Stimulated activated CD8-positive, alpha-beta memory T cell treated with anti-CD3 and anti-CD28 coated beads, Interleukin-15, amount 100 ng/mL, for 24 hours (primary cell): ENCODE data around the gene ADGRD1.

Experiments
- DNase-seq: peaks from one replicate; pipeline ENCODE4 v3.0.0-alpha.2; 2020; ENCODE audit warnings: low read depth

Gene ADGRD1

DNA sequence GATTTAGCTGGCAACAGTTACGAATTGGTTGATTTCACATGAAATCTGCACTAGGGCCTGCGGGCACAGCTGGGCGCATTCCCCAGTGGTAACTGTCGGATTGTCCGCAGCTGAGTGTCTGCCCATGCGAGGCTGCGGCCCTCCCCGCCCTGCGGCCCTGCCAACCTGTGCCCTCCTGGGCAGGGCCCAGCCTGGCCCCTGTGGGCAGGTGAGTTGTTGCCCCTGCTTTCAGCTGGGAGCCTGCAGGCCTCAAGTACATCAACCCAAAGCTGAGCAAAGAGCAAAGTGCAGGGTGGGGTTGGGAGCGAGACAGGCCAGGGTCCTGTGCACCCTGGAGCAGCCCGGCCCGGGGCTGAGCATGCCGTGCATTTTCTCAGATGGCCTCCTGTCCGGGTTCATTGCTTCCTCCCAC lies 89.1 kb downstream of the ADGRD1 start:
- no peak for DNase-seq

DNA sequence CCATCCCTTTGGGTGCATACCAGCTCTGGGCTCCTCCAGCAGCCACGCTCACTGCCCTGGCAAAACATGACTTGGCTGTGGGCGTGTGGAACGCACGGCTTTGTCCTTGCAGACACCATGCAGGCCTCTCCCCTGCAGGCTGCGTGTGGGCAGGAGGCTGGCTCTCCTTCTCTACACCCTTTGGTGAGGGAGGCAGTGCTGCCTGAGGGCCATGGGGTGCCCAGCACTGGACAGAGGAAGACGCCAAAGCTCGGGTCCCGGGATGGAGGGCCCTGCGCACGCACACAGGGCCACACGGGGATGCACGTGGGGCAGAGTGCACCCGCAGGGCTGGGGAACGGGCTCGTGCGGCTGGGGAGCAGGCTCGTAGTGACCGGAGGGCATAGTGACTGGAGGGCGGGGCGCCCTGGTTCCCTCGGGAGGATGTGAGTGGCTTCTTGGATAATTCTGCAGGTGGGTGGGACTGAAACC lies 89.7 kb downstream of the ADGRD1 start:
- no peak for DNase-seq

DNA sequence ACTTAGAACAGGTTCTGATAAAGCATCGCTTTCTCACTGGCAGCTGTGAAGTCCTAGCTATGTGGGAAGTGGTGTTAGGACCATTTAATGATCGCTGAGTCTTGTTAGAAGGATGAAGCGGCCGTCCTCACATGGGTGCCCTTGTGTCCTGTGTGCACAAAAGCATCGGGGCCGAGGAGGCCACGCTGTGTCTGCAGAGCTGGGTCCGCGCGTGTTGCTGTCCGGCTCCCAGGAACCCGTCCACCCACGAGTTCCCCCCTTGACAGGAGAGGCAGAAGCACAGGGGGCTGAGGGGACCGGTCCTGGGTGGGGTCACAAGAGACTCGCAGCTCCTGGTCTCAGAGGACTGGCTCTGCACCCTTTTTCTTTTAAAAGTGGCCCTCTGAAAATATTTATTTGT lies 90.4 kb downstream of the ADGRD1 start:
- DNase-seq = no peak

DNA sequence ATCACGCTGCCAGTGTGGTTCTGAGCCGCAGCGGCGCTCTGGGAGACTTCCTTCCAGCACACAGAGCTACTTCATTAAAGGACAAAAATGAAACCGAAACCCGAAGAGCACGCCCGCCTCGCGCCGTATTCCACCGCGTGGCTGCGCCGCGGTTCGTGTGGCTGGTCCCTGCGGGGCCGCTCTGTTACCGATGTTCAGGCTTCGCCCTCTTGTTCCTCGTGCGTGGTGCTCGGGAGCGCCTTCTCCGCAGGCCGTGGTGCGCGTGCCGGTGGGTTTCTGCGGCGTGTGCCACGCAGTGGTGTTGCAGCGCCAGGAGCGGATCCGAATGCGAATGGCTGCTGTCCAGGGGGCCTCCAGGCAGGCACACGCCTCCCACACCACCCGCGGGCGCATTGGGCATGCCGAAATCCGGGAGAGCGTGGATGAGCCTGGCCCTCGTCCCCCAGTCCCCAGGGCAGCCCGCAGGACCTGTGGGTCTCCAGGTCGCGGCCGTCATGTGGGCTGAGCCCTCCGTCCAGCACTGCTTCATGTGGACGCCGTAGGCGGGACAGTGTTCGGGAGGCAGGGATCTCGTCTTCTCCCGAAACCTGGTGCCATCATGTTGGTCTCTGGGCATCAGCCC lies 91.2 kb downstream of the ADGRD1 start:
- no peak for DNase-seq

DNA sequence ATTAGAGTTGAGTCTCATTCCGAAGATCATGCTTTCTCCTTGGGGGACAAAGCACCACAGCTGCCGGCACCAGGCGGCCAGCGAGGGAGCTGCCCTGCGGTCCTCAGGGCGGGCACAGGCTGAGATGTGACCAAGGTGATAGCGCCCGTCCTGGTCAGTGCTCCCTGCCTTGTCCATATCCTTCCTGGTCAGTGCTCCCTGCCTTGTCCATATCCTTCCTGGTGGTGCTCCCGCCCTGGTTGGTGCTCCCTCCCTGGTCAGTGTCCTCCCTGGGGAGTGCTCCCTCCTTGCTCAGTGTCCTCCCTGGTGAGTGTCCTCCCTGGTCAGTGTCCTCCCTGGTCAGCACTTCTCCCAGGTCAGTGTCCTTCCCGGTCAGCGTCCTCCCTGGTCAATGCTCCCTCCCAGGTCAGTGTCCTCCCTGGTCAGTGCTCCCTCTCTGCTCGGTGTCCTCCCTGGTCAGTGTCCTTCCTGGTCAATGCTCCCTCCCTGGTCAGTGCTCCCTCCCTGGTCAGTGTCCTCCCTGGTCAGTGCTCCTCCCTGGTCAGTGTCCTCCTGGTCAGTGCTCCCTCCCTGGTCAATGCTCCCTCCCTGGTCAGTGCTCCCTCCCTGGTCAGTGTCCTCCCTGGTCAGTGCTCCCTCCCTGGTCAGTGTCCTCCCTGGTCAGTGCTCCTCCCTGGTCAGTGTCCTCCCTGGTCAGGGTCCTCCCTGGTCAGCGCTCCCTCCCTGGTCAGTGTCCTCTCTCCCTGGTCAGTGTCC lies 92.2 kb downstream of the ADGRD1 start:
- no peak for DNase-seq

DNA sequence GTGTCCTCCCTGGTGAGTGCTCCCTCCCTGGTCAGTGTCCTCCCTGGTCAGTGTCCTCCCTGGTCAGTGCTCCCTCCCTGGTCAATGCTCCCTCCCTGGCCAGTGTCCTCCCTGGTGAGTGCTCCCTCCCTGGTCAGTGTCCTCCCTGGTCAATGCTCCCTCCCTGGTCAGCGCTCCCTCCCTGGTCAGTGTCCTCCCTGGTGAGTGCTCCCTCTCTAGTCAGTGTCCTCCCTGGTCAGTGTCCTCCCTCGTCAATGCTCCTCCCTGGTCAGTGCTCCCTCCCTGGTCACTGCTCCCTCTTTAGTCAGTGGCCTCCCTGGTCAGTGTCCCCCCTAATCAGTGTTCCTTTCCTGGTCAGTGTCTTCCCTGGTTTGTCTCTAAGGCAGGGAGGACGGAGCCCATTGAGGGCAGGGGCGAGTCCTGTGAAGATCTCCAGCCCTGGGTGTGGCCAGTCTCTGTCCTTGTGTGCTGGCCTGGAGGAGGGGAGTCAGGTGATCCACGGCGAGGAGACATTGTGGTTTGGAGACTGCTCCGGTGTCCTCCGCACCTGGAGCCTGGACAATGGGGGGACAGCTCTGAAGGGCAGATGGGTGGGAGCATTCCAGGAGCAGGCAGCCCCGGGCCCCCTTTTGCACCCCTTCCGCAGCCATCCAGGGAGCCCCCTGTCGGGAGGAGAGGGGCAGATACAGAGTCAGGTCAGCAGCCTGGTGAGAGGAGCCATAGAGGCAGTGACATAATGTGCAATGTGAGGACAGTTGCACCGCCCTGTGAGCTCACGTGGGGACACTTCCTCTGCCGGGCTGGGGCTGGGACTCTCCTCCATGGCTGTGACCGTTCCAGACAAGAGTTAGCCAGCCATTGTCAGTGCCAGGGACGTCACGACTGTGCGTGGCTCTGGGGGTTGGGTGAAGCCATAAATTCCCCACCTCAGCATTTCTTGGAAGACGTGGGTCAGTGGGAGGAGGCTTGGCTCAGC lies 93.4 kb downstream of the ADGRD1 start:
- no peak for DNase-seq

DNA sequence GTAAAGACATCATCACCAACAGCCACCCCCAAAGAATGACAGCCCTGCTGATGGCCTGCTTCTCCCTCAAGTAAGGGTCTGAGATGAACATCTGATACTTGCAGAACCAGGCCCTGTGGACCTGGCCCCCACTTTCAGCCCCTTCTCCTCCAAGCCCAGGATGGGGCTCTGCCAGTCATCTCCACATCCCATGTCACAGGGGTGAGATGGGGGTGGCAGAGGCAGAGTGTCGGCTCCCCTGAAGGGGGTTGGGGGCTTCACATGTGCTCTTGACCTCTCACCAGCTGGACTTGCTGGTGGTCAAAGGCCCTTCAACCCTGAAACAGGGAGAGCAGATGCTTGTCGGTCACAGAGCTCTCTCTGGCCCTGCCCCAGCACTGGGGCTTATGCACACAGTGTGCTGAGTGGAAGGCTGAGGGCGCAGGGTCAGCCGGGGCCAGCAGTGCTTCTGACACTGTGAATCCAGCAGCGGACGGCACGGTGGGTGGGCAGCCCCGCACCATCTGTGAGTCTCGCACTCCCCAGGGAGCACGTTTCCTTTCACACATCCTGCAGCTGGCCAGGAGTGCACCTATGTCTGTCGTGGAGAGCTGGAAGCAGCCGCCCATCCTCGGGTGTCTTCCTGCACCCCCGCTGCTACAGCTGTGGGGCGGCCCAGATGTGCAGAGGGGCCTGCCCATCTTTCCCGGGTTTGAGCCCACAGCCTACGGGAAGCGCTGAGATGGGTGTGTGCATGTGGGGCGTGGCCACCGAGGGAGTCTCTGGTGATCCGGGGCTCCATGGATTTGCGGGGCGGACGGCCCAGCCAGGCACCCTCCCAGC lies 94.3 kb downstream of the ADGRD1 start:
- DNase-seq = no peak

DNA sequence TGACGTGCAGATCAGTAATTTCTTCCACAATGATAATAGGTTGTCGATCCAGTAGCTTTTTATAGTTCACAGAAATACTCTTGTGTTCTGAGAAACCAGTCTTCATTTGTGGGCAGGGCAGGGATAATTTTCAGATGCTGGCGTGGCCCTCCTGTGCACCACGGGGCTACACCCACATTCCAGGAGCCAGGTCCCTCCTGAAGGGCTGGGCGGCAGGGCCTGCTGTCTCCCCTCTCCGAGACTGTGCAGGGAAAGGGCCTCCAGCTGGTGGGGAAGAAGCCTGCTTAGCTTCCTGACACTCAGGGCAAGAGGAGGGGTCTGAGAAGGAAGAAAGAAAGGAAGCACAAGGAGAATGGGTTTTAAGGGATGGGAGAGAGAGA lies 94.9 kb downstream of the ADGRD1 start:
- no peak for DNase-seq

DNA sequence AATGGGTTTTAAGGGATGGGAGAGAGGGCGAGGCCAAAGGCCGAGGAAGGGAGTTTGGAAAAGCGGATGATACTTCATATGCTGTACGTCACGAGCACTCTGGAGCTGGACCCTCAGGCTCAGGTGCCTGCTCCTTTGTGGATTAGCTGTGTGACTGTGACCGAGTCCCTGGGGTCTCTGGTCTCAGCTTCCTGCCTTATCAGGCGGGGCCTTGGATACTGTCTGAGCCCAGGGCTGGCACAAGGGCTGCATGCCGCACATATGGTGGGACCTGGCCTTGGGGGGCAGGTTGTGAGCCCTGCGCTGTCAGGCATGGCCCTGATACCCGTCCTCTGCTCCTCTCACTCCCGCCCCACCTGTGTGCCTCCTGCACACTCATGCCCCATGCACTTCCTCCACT lies 95.3 kb downstream of the ADGRD1 start:
- no peak for DNase-seq

DNA sequence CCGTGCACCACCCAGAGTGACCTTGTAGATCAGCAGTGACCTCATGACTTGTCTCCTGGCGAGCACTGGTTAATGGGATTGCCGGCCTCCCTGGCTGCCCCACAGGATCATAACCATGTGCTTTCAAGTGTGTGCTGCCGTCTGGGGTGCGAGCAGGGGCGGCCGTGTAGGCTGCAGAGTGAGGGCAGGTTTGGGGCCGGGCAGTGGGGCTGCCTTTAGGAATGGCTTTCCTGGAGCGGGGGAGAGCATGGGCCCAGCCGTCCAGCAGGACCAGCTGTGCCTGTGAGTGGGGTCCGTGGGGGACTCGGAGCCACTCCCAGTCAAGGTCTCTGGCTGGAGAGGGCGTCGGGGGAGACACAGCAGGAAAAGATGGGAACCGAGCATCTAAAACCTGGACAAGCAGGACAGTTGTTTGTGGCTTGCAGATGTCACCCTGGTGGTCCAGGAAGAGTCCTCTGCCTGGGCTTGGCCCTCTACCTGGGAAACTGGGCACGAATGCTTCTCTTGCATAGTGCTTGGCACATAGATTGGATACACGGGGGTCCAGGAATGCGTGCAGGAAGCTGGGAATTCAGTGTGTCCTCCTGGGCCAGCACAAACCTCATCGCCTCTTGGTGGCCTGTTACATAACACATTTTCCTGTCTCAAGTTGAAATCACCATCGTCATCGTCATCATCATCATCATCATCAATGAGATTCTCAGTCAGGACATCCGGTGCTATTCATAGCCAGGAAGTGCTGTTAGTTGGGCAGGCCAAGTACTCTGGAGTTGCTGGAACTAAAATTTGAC lies 96.0 kb downstream of the ADGRD1 start:
- DNase-seq = no peak

DNA sequence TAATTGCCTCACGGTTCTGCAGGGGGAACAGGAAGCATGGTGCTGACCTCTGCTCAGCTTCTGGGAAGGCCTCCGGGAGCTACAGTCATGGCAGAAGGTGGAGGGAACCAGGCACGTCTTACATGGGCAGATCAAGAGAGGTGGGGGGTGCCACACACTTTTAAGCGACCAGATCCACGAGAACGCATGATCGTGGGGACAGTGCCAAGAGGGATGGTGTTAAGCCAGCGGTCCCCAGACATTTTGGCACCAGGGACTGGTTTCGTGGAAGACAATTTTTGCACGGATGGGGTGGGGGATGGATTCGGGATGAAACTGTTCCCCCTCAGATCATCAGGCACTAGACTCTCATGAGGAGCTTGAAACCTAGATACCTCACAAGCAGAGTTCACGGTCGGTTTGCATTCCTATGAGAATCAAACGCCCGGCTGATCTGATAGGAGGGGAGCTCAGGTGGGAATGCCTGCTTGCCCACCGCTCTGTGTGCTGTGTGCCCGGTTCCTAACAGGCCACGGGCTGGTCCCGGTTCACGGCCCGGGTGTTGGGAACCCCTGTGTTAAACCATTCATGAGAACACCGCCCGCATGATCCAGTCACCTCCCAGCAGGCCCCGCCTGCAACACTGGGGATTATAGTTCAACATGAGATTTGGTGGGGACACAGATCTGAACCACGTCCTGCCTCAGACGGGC lies 96.9 kb downstream of the ADGRD1 start:
- DNase-seq = no peak

DNA sequence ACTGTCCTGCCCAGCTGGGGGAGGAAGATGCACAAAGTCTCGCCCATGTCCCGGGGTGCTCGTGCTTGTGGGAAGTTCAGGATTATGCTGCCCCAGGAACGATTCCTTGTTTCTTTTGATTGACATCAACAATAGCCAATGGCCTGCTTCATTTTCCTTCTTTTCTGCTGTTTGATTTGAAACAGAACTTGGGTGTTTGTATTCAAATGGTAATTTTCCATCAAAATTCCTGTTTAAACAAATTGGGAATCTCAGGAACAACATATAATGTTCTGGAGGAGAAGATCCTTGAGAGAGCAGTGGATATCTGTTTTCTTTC lies 97.4 kb downstream of the ADGRD1 start:
- DNase-seq = no peak

DNA sequence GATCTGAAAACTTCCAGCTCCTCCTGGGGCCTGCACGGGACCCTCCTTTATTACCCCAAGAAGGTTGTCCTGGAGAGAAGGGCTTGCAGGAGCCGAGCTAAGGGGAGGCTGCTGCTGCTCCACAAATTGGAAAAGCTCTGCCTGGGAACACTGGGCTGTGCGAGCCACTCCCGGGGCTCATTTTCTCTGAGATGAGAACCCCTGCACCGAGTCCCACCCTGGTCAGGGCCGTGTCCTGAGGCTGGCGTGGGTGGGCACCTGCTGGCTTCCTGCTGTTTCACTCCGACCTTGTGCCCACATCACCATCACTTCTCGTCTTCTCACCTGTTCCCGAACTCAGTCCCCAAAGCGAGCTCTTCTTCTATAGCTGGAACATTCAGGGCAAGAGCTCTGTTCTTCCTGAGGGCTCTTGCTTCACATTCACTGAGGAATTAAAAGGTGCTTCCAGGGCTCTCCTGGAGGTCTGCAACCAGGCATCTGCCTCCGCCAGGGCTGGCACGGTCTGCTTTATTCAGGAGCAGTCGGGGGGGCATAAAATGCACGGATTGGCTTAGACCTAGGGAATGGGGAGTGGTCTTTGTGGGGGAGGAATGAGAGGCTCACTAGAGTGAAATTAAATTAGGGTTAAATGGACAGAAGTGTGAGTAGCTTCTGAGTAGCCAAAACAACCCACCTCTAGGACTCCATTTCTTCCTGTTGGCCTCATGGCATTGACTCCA lies 98.5 kb downstream of the ADGRD1 start:
- no peak for DNase-seq

DNA sequence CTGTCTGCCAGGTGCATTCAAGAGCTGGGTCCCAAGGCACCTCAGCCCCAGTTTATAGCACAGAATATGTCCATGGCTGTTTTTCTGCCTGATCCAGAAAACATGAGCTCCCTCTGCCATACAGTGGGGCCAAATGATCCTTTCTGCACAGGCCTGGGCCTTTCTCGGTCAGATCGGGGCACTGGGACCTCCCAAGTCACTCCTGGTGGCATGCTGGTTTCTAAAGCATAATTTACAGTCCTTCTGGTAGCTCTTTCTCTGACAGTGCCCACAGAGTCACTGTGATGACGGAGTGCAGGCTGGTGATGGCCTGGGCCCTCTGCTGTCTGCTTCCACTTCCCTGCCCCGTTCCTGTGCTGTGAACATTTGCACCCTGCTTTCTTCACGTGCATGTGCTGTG lies 99.2 kb downstream of the ADGRD1 start:
- no peak for DNase-seq

DNA sequence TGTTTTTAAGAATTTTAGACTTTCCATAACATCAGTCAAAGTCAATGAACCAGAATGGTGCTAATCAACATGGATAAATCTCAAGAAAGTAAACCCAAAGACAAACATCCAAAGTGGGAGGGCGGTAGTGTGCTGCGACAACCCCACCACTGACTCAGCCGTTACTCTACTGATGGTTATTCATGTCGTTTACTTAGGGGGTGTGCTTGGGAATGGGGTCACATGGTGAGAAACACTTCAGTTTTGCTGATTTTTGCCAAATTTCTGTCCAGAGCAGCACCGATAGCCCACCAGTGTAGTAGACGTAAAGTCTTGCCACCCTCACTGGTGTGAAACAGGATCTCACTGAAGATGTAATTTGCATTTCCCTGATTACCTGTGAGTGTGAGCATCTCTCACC lies 99.9 kb downstream of the ADGRD1 start:
- DNase-seq = no peak

DNA sequence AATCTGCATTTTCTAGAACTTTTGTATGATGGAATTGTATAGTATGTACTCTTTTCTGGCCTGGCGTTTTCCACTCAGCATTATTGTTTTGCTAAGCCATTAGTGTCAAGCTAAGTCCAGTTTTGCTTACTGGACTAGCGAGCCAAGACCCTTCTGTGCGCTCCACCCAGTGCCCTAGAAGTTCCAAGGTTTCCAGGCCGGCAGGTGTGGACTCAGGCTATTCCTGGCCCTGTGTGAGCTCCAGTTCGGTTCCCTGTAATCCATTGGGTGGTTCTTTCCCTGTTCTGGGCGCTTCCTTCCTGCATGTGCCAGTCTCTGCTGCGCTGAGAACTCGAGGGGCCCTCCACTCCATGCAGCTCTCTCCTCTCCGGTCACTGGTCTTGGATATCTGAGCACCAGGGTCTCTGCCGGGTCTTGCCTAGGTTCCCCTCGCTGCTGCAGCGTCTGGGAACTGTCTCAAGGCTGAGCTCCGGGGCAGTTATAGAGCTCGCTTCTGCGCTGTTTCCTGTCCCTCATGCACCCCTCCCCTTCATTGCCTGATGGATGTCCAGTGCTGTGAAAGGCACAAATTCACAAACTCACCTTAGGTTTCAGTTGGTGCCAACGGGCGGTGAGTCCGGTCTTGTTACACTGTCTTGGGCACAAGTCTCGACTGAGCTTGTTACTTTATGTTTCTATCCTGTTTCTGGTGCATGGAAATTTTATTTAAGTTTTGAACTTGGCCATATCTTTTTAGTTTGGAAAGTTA lies 100.8 kb downstream of the ADGRD1 start:
- DNase-seq = no peak

DNA sequence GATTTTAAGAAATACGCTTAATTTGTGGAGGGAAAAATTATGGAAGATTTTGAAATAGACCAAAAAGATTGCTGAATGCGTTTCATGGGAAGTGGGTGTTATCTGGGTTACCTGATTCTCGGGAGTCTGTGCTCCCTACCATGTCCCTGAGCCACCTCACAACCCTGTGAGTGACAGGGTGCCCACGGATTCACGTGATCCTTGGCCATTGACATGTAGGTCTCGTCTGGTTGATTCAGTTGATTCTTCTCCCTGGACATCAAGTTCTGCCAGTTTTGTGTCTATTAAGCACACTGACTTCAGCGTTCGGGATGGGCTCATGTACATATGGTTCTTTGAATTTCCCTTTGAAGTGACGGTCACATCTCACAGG lies 101.4 kb downstream of the ADGRD1 start:
- DNase-seq = no peak

DNA sequence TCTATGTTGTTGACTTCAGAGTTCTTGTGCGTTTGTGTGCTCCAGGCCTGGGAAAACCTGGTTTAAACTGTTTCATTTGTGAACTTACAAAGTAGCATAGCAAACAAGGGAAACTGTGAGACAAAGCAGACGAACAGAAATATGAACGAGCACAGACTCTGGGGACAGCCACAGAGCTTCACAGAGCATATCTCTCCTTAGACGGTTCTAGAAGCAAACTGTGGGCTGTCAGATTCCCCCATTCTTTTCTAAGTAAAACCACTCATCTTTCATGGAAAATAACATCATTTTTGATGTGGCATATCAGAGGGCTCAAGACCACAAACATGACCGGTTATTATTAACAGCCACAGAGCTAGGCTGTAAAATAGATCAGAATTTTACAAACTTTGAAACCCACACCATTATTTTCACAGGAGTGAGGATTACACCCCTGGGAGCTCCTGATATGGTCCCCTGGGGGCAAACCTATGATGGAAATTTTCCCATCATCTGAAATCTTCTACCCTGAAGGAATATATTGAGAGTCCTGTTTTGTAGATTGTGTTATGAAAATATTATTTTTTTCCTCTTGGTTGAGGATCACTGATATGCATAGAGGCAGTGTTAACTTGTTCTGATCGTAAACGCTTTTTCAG lies 102.0 kb downstream of the ADGRD1 start:
- no peak for DNase-seq

DNA sequence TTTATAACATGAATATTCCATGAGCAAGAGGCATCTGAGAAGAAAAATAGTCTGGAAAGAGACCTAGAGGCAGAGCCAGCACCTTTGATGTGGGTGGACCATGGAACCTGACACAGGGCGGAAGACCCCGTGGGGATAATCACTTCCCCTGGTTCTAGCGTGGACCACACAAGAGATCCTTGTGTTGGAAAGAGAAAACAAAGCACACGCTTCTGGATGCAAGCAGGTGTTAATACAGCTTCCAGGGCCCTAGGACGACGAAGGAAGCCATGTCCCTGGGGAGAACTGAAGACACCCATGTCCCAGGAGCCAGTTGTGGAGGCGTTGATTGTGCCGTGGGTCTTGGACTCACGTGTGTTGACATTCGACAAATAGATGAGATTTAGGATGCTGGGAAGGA lies 102.9 kb downstream of the ADGRD1 start:
- no peak for DNase-seq
